ENCODE data around the gene MAP2K2. TPM values are rescaled to one million over a fixed set of nuclear protein-coding genes. Genes with fewer than 3 reads are reported as not detected.

The MAP2K2 gene
- total RNA-seq, 4 donors from 2014 or later = 47.4 to 65.2 (median 61.4) TPM

- no peak for ATAC-seq (ENCODE audit: low FRiP score)
- TF ChIP-seq, protein P1, sequence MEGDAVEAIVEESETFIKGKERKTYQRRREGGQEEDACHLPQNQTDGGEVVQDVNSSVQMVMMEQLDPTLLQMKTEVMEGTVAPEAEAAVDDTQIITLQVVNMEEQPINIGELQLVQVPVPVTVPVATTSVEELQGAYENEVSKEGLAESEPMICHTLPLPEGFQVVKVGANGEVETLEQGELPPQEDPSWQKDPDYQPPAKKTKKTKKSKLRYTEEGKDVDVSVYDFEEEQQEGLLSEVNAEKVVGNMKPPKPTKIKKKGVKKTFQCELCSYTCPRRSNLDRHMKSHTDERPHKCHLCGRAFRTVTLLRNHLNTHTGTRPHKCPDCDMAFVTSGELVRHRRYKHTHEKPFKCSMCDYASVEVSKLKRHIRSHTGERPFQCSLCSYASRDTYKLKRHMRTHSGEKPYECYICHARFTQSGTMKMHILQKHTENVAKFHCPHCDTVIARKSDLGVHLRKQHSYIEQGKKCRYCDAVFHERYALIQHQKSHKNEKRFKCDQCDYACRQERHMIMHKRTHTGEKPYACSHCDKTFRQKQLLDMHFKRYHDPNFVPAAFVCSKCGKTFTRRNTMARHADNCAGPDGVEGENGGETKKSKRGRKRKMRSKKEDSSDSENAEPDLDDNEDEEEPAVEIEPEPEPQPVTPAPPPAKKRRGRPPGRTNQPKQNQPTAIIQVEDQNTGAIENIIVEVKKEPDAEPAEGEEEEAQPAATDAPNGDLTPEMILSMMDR (IDR thresholded peaks at IDR 0.05) = no peak
- DNase-seq (ENCODE audit: low spot score) = no peak
These were observed 8.0 kb downstream of the MAP2K2 start for GRCh38 chr19:4115818-4116385.

- ATAC-seq (ENCODE audit: low FRiP score) (no peak), DNase-seq (ENCODE audit: low spot score) (no peak)
- TF ChIP-seq, protein P1 (IDR thresholded peaks at IDR 0.05) = no peak
These were observed 8.7 kb downstream of the MAP2K2 start for GRCh38 chr19:4115050-4115817.

- ATAC-seq (ENCODE audit: low FRiP score) = no peak
- TF ChIP-seq, protein P1 (IDR thresholded peaks at IDR 0.05) = no peak
- DNase-seq (ENCODE audit: low spot score) = no peak
These were observed 9.7 kb downstream of the MAP2K2 start for GRCh38 chr19:4114181-4114580.

DNA sequence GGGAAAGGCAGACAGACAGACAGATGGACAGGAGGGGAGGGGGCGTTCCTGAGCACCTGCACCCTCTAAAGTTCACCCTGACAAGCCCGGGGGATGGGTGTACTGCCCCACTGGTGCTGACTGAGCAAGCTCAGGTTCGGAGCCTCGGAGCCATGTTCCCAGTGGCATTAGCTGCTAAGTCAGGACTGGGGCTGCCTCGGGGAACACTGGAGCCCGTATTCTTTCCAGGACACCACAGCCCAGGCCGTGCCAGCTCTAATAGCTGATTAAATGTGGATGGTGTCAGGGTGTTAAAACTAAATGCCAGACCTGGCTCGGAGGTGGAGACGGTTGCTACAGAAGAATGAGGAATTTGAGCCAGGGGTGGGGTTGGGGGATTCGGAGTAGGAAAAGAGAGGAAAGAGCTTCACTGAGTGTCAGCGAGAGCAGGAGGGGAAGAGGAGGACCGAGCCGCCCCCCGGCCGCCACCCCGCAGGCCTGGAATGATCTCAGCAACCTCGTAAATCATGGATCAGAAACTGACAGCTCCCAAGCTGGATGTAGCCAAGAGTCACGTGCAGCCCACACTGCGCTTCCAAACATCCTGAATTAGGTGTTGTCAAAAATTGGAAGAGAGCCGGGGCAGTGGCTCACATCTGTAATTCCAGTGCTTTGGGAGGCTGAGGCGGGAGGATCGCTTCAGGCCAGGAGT lies 10.4 kb downstream of the MAP2K2 start:
- ATAC-seq (ENCODE audit: low FRiP score) = no peak
- TF ChIP-seq, protein P1 (IDR thresholded peaks at IDR 0.05) = no peak
- no peak for DNase-seq (ENCODE audit: low spot score)

- TF ChIP-seq, protein P1 (IDR thresholded peaks at IDR 0.05) = no peak
- ATAC-seq (ENCODE audit: low FRiP score) (no peak), DNase-seq (ENCODE audit: low spot score) (no peak)
These were observed 11.6 kb downstream of the MAP2K2 start for GRCh38 chr19:4112367-4112766.

DNA sequence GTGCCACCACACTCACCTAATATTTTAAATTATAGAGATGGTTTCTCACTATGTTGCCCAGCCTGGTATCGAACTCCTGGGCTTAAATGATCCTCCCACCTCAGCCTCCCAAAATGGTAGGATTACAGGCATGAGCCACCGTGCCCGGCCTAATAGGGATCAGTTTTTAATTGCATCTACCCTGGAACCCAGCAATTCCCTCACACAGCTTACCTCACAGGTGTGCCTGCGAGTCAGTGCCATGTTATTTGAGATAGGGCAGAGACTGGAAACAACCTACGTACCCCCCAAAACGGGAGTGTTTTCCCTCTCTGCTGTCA lies 14.3 kb downstream of the MAP2K2 start:
- TF ChIP-seq, protein P1 (IDR thresholded peaks at IDR 0.05) = no peak
- no peak for ATAC-seq (ENCODE audit: low FRiP score)
- DNase-seq (ENCODE audit: low spot score) = no peak

Measured in omental fat pad (tissue), 4 donors.